Transverse colon (tissue), 4 donors: Measurements from ENCODE around the gene KCNS1. TPM values are rescaled to one million over a fixed set of nuclear protein-coding genes. Genes with fewer than 3 reads are reported as not detected.
A peak's percentile ranks its signal among the peaks of the same experiment; 100 is the strongest.

Experiments used
- DNase-seq: peaks from one replicate; pipeline ENCODE4 v3.0.0-alpha.2; 2019
- H3K27ac ChIP-seq, 4 donors: fragments of 200-600 bp; sonication (generic); 2 replicates each; pipeline ENCODE4 v1.5.1; 2016 to 2018; ENCODE audit warnings: inconsistent platforms in 4 of 4
- H3K27me3 ChIP-seq: fragments of 200-600 bp; sonication (generic); 2 replicates; pipeline ENCODE4 v1.5.1; 2017; ENCODE audit warnings: inconsistent platforms
- H3K36me3 ChIP-seq, 4 donors: fragments of 200-600 bp; sonication (generic); 2 replicates each; pipeline ENCODE4 v1.5.1; 2017 to 2019; ENCODE audit warnings: inconsistent platforms in 4 of 4
- H3K4me1 ChIP-seq, 4 donors: fragments of 200-600 bp; sonication (generic); 2 replicates each; pipeline ENCODE4 v1.5.1; 2017 to 2020; ENCODE audit warnings: inconsistent platforms in 4 of 4
- H3K4me3 ChIP-seq, 4 donors: fragments of 200-600 bp; sonication (generic); 1 replicate in 1 of 4; 2 replicates in 3 of 4; pipeline versions ENCODE4 v1.5.1 to v1.6.1; 2017 to 2019; ENCODE audit warnings: inconsistent platforms in 4 of 4
- H3K9me3 ChIP-seq, 2 donors: fragments of 200-600 bp; sonication (generic); 2 replicates each; pipeline ENCODE4 v1.5.1; 2017 to 2019; ENCODE audit warnings: inconsistent platforms in 2 of 2
- EP300 ChIP-seq: sonication (generic); formaldehyde crosslinking; IDR thresholded peaks from one replicate; pipeline ENCODE4 v1.6.1; 2017; ENCODE audit warnings: antibody characterized with exemption, low read depth
- POLR2A ChIP-seq: fragments of 450-650 bp; IDR thresholded peaks from one replicate; pipeline ENCODE4 v1.6.1; 2016; ENCODE audit warnings: antibody characterized with exemption, mild to moderate bottlenecking, moderate library complexity
- POLR2AphosphoS5 ChIP-seq, 3 donors: sonication (generic); formaldehyde crosslinking; IDR thresholded peaks; one replicate each; pipeline ENCODE4 v1.6.1; 2016; ENCODE audit warnings: antibody characterized with exemption in 3 of 3
- WGBS, 2 donors: methylation state at CpG; one replicate each; pipeline ENCODE4 v1.1.5; 2018; ENCODE audit warnings: low coverage in 1 of 2; 5-methylcytosine and 5-hydroxymethylcytosine counted together
- in situ Hi-C, 4 donors: fragments of 200-750 bp; cut with MboI; loops; one replicate each; pipeline versions ENCODE4 v1.15.0 to v1.15.1; 2017; ENCODE audit warnings: low sequenced_read_pairs in 3 of 4, low pct_ligation_motif_present in 1 of 4, low pct_unique_long_range_greater_than_20kb in 1 of 4
- intact Hi-C: fragments of 100-400 bp; cut with DNase I; formaldehyde crosslinking; loops from one replicate; pipeline ENCODE4 v1.15.1; 2023; ENCODE audit warnings: low total_unique reads
- total RNA-seq, 4 donors: library from RNA; depleted of rRNA; stranded (reverse); fragments of >200 nt; gene quantifications; one replicate each; pipeline ENCODE4 v1.1.0, GENCODE V29; 2016
- TF ChIP-seq, protein P1 (sequence below), 5 experiments: fragments of 200-600 bp in 3 of 5; fragments of 450-650 bp in 2 of 5; sonication (generic) in 3 of 5; IDR thresholded peaks; 1 replicate in 2 of 5; 2 replicates in 3 of 5; pipeline ENCODE4 v1.5.1; 2016 to 2017; ENCODE audit warnings: antibody characterized with exemption in 5 of 5, inconsistent platforms in 3 of 5, mild to moderate bottlenecking in 2 of 5, moderate library complexity in 1 of 5

The KCNS1 gene
- total RNA-seq, 4 donors from 2014 or later = 0.55 to 0.64 TPM; not detected in 2

- DNase-seq = no peak
- TF ChIP-seq EP300 = no peak
- TF ChIP-seq POLR2A = no peak
- TF ChIP-seq, protein P1, sequence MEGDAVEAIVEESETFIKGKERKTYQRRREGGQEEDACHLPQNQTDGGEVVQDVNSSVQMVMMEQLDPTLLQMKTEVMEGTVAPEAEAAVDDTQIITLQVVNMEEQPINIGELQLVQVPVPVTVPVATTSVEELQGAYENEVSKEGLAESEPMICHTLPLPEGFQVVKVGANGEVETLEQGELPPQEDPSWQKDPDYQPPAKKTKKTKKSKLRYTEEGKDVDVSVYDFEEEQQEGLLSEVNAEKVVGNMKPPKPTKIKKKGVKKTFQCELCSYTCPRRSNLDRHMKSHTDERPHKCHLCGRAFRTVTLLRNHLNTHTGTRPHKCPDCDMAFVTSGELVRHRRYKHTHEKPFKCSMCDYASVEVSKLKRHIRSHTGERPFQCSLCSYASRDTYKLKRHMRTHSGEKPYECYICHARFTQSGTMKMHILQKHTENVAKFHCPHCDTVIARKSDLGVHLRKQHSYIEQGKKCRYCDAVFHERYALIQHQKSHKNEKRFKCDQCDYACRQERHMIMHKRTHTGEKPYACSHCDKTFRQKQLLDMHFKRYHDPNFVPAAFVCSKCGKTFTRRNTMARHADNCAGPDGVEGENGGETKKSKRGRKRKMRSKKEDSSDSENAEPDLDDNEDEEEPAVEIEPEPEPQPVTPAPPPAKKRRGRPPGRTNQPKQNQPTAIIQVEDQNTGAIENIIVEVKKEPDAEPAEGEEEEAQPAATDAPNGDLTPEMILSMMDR (IDR thresholded peaks at IDR 0.05) = no peak
- no peak for TF ChIP-seq POLR2AphosphoS5 (IDR thresholded peaks at IDR 0.05)
- peaks cover 48% of the 10 kb centered on the region for H3K27me3 ChIP-seq
- no peak overlapping the region for H3K4me3 ChIP-seq
- 78% methylated on average over 6 of the region's 6 CpGs; no CpG with 5 or more reads in 1 of the 2 donors for WGBS, 2 donors
- H3K9me3 ChIP-seq = no peaks in the 10 kb centered on the region
- H3K36me3 ChIP-seq = no peaks in the 10 kb centered on the region
- in situ Hi-C loops = loop anchor here in 1 of 4 donors (25.0 kb wide), 1 partner anchor 186 kb away; no protein-coding TSS in a partner anchor
- H3K4me1 ChIP-seq = peaks cover 0 to 15% (median 10%) of the 10 kb centered on the region in 4 donors
- intact Hi-C loops = no loop called here
- H3K27ac ChIP-seq = no peak overlapping the region
Measured at GRCh38 chr20:45101333-45101850, 465 bp upstream of the KCNS1 start.

DNA sequence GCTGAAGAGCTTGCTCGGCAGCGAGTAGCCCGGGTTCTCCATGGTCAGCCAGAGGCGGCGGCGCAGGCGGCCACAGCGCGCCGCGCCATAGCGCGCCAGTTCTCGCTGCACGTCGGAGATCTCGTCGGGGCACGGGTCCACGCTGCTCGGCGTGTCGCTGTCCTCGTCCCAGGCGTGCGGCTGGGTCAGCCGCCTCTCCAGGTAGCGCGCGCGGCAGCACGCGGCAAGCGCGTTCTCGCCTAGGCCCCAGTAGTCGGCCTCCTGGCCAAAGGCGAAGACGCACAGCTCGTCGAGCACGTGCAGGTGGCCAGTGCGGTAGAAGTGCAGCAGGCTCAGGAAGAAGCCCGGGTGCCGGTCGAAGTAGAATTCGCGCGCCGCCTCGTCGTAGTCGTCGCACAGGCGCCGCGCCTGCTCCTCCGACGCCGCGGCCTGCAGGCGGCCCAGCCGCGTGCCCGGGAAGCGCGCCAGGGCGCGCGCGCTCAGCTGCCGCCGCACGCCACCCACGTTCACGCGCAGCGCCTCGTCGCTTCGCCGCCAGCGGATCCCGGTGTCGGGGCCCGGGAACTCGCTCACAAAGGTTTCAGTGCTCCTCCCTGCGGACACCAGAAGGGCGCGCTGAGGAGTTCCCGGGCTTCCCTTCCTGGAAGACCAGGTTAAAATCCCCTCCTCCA lies 2.7 kb downstream of the KCNS1 start:
- Histone ChIP-seq H3K27me3 (peaks cover 53% of the 10 kb centered on the region), H3K9me3 (no peaks in the 10 kb centered on the region), H3K27ac (no peak overlapping the region), H3K4me1 (peaks cover 0 to 15% (median 10%) of the 10 kb centered on the region in 4 donors), H3K36me3 (no peaks in the 10 kb centered on the region), H3K4me3 (peak overlapping the region in 1 of 4 donors; percentile 26)
- 43% methylated on average over 23 of the region's 91 CpGs; no CpG with 5 or more reads in 1 of the 2 donors for WGBS, 2 donors
- intact Hi-C loops (no loop called here), in situ Hi-C loops (loop anchor here in 1 of 4 donors (10.0 kb wide), 1 partner anchor 93 kb away; no protein-coding TSS in a partner anchor)
- DNase-seq = no peak
- TF ChIP-seq, protein P1 (IDR thresholded peaks at IDR 0.05) = no peak
- TF ChIP-seq POLR2AphosphoS5 (IDR thresholded peaks at IDR 0.05) = no peak
- TF ChIP-seq EP300 = no peak
- TF ChIP-seq POLR2A = no peak

DNA sequence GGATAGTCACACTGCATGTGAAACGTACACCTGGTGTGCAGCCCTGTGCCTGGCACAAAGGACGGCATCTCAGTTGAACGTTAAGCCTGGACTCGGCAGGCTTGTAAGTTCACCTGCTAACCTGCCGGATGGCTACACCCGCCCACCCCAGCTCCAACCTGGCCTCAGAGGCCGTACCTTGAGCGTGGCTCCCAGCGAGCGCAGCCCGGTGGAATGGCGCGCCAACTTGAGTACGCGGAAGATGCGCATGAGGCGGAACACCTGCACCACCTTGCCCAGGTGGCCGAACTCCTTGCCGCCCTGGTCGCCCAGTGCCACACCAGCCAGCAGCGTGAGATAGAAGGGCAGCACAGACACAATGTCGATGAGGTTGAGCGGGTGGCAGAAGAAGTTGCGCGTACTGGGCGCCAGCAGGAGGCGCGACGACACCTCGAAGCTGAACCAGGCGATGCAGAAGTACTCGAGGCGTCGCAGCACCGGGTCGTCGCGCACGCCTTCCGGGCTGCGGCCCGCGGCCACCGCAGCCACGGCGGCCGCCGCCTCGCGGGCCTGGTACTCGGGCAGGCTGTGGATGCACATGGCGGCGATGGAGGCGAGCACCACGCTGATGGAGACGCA lies 3.3 kb downstream of the KCNS1 start:
- no peaks in the 10 kb centered on the region for H3K9me3 ChIP-seq
- intact Hi-C loops (no loop called here), in situ Hi-C loops (loop anchor here in 1 of 4 donors (10.0 kb wide), 1 partner anchor 93 kb away; no protein-coding TSS in a partner anchor)
- peak overlapping the region in 1 of 4 donors; percentile 26 for H3K4me3 ChIP-seq
- WGBS, 2 donors = 64% methylated on average over 54 of the region's 56 CpGs; no CpG with 5 or more reads in 1 of the 2 donors
- DNase-seq = peak; percentile 26
- H3K27ac ChIP-seq = no peak overlapping the region
- H3K4me1 ChIP-seq = peaks cover 0 to 15% (median 10%) of the 10 kb centered on the region in 4 donors
- peaks cover 53% of the 10 kb centered on the region for H3K27me3 ChIP-seq
- H3K36me3 ChIP-seq = no peaks in the 10 kb centered on the region
- TF ChIP-seq, protein P1 (IDR thresholded peaks at IDR 0.05) = peak in 3 of 5 experiments; percentile 20 to 36 (median 26)
- TF ChIP-seq POLR2A = no peak

DNA sequence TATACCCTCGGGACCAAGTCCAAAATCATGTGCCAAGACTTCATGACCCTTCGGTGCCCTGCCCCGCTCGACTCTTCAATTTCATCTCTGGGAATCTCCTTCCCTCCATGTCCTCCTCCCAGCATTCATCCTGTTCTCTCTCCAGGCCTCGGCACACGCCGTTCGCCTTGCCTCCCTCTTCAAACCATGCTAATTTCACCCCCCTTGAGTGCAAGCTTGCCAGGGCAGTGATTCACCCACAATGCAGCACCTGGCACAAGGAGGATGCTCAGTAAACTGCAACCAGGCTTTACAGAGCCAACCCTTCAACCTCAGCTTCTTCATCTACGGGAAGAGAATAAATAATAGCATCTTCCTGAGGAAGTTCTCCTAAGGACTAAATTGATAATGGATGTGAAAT lies 4.1 kb downstream of the KCNS1 start:
- Histone ChIP-seq H3K27ac (no peak overlapping the region), H3K9me3 (no peaks in the 10 kb centered on the region), H3K36me3 (no peaks in the 10 kb centered on the region), H3K4me1 (peaks cover 0 to 15% (median 10%) of the 10 kb centered on the region in 4 donors), H3K27me3 (peaks cover 53% of the 10 kb centered on the region), H3K4me3 (no peak overlapping the region)
- intact Hi-C loops (no loop called here), in situ Hi-C loops (loop anchor here in 1 of 4 donors (10.0 kb wide), 1 partner anchor 92 kb away; no protein-coding TSS in a partner anchor)
- WGBS, 2 donors = 86 to 88% methylated on average over 6 to 9 of the region's 9 CpGs
- no peak for DNase-seq
- TF ChIP-seq, protein P1 (IDR thresholded peaks at IDR 0.05) = no peak
- TF ChIP-seq POLR2AphosphoS5 (IDR thresholded peaks at IDR 0.05) (no peak), POLR2A (no peak), EP300 (no peak)
